GM18502 (cell line): ENCODE results near the gene TUBGCP6.
"Not testable (repeated sequence)": the region's sequence is repeated elsewhere in the genome, so short reads cannot be mapped to it uniquely, and the experiment has no call there.

Source experiments
- ATAC-seq: cut with Tn5 transposase; IDR thresholded peaks from one replicate; pipeline ENCODE4 v1.9.1; 2021; ENCODE audit warnings: mild to moderate bottlenecking; ENCODE audit not compliant: unreplicated experiment, poor library complexity

TUBGCP6 gene

GRCh38 chr22:50175921-50176849 is 68.6 kb downstream of the TUBGCP6 start:
- no peak for ATAC-seq

GRCh38 chr22:50175191-50175461 is 69.7 kb downstream of the TUBGCP6 start:
- ATAC-seq = no peak

- ATAC-seq = no peak
Observed at GRCh38 chr22:50174382-50175190, 70.2 kb downstream of the TUBGCP6 start.

GRCh38 chr22:50173983-50174355 is 70.9 kb downstream of the TUBGCP6 start:
- ATAC-seq = no peak

GRCh38 chr22:50173311-50173982 is 71.4 kb downstream of the TUBGCP6 start:
- ATAC-seq = no peak

- ATAC-seq = no peak
Observed at GRCh38 chr22:50171965-50172421, 72.8 kb downstream of the TUBGCP6 start.

GRCh38 chr22:50171319-50171964 is 73.4 kb downstream of the TUBGCP6 start:
- no peak for ATAC-seq

- no peak for ATAC-seq
Observed at GRCh38 chr22:50170453-50171318, 74.1 kb downstream of the TUBGCP6 start, which contains the start of gene PANX2. Gene PANX2 (plus strand): TSS chr22:50170731. CDS start chr22:50170731, 0 bp downstream.

- ATAC-seq = no peak
Observed at GRCh38 chr22:50169774-50170341, 75.0 kb downstream of the TUBGCP6 start.

GRCh38 chr22:50169181-50169759 is 75.6 kb downstream of the TUBGCP6 start:
- no peak for ATAC-seq

GRCh38 chr22:50168490-50169180 is 76.2 kb downstream of the TUBGCP6 start:
- not testable (repeated sequence) for ATAC-seq

- no peak for ATAC-seq
Observed at GRCh38 chr22:50167689-50168489, 76.9 kb downstream of the TUBGCP6 start.
